ENCODE results near the gene PIAS1.

DNA sequence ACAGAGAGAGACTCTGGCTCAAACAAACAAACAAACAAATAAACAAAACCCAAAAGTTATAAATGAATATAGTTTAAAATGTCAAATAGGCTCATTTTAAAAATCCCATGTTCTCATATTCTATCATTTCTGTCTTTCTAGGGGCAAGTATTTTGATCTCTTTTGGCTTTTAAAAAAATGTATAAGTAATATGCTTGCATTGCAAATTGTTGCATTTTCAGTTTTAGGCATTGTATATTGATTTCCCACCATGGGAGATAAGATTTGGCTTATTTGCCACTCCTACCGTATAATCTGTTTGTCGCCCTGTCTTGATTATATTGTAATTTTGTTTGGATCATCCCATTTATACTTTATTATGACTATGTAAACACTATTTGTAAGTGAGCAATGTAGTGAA, 70.6 kb downstream of the PIAS1 start:
- TF ChIP-seq, protein P1, sequence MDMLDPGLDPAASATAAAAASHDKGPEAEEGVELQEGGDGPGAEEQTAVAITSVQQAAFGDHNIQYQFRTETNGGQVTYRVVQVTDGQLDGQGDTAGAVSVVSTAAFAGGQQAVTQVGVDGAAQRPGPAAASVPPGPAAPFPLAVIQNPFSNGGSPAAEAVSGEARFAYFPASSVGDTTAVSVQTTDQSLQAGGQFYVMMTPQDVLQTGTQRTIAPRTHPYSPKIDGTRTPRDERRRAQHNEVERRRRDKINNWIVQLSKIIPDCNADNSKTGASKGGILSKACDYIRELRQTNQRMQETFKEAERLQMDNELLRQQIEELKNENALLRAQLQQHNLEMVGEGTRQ (IDR thresholded peaks at IDR 0.05) = no peak
- TF ChIP-seq, protein P2, sequence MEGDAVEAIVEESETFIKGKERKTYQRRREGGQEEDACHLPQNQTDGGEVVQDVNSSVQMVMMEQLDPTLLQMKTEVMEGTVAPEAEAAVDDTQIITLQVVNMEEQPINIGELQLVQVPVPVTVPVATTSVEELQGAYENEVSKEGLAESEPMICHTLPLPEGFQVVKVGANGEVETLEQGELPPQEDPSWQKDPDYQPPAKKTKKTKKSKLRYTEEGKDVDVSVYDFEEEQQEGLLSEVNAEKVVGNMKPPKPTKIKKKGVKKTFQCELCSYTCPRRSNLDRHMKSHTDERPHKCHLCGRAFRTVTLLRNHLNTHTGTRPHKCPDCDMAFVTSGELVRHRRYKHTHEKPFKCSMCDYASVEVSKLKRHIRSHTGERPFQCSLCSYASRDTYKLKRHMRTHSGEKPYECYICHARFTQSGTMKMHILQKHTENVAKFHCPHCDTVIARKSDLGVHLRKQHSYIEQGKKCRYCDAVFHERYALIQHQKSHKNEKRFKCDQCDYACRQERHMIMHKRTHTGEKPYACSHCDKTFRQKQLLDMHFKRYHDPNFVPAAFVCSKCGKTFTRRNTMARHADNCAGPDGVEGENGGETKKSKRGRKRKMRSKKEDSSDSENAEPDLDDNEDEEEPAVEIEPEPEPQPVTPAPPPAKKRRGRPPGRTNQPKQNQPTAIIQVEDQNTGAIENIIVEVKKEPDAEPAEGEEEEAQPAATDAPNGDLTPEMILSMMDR (IDR thresholded peaks at IDR 0.05) = no peak
- TF ChIP-seq RFX5 (IDR thresholded peaks at IDR 0.05) (no peak), CEBPB (IDR thresholded peaks at IDR 0.05) (no peak), POLR2A (IDR thresholded peaks at IDR 0.05; ENCODE audit: low read length) (no peak), MYC (IDR thresholded peaks at IDR 0.05; ENCODE audit: borderline replicate concordance, low read length) (no peak)
- TF ChIP-seq, protein P3, sequence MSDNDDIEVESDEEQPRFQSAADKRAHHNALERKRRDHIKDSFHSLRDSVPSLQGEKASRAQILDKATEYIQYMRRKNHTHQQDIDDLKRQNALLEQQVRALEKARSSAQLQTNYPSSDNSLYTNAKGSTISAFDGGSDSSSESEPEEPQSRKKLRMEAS (IDR thresholded peaks at IDR 0.05) = no peak
